D721Med (cell line): Measurements from ENCODE around the gene EPN1.

ENCODE experiments used
- DNase-seq: peaks from one replicate; pipeline ENCODE4 v3.0.0; 2011; ENCODE audit warnings: low spot score; ENCODE audit not compliant: insufficient read length
- FAIRE-seq: peaks from 2 replicates; lab custom pipeline; 2011; peaks lifted over from hg19 to GRCh38; lab: Jason Lieb, UNC
- TF ChIP-seq, protein P1 (sequence below): IDR thresholded peaks from 2 replicates; pipeline ENCODE4 v1.5.1; 2012; ENCODE audit warnings: mild to moderate bottlenecking, control low read depth; ENCODE audit not compliant: insufficient read depth; ENCODE audit errors: missing control alignments

The EPN1 gene

DNA sequence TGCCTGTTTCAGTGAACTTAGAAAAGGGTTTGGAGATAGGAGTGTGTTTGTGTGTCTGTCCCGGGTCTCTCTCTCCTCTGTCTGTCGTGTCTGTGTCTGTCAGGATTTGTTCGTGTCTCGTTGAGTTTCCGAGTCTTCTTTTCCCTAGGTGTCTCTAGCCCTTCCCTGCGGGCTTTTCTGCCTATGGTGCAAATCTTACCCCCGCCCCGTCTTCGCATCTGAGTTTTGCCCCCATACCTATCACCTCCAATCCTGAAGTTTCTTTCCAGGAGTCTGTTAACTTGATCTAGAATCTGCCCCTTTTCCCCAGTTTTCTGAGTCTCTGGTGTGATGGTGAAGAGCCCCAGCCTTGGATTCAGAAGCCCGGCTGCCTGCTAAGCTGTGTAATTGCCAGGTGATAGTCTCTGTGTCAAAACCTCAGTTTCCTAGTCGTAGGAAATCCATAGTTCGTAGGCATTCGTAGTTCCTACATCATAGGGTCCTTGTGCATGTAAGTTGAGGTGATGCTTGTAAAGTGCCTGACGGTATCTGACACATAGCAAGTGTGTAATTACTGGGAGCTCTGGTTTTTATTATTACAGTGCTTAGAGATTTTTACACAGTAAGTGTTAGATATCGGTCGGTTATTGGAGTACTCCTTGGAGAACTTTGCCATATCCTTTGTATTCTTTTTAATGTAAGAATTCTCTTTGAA, 782 bp downstream of the EPN1 start:
- TF ChIP-seq, protein P1, sequence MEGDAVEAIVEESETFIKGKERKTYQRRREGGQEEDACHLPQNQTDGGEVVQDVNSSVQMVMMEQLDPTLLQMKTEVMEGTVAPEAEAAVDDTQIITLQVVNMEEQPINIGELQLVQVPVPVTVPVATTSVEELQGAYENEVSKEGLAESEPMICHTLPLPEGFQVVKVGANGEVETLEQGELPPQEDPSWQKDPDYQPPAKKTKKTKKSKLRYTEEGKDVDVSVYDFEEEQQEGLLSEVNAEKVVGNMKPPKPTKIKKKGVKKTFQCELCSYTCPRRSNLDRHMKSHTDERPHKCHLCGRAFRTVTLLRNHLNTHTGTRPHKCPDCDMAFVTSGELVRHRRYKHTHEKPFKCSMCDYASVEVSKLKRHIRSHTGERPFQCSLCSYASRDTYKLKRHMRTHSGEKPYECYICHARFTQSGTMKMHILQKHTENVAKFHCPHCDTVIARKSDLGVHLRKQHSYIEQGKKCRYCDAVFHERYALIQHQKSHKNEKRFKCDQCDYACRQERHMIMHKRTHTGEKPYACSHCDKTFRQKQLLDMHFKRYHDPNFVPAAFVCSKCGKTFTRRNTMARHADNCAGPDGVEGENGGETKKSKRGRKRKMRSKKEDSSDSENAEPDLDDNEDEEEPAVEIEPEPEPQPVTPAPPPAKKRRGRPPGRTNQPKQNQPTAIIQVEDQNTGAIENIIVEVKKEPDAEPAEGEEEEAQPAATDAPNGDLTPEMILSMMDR = no peak
- DNase-seq (no peak), FAIRE-seq (no peak)

- no peak for FAIRE-seq
- no peak for DNase-seq
- TF ChIP-seq, protein P1 = no peak
Measured at GRCh38 chr19:55676383-55676782, 1.4 kb downstream of the EPN1 start.

- DNase-seq = no peak
- FAIRE-seq = no peak
- TF ChIP-seq, protein P1 = no peak
Measured at GRCh38 chr19:55676889-55677505, 2.0 kb downstream of the EPN1 start.

DNA sequence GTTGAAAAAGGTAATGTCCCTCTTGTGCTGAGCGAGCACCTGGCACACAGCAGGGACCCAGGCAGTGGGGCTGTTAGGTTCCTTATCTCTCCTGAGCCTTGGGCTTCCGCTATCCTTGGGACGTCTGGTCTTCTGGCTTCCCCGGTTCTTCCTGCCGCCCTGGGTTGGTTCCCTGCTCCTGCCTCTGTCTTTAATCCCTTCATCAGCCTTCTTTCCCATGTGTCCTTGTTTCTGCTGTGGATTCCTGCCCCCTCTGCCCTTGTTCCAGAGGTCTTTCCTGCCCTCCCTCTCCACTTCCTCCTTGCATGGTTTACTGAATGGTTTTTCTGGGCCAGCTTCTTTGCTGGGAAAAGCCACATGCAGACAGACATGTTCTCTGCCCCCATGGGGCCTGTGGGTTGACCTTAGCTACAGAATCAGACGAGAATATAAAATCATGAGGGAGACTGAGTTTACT, 2.6 kb downstream of the EPN1 start:
- TF ChIP-seq, protein P1 = no peak
- no peak for DNase-seq

DNA sequence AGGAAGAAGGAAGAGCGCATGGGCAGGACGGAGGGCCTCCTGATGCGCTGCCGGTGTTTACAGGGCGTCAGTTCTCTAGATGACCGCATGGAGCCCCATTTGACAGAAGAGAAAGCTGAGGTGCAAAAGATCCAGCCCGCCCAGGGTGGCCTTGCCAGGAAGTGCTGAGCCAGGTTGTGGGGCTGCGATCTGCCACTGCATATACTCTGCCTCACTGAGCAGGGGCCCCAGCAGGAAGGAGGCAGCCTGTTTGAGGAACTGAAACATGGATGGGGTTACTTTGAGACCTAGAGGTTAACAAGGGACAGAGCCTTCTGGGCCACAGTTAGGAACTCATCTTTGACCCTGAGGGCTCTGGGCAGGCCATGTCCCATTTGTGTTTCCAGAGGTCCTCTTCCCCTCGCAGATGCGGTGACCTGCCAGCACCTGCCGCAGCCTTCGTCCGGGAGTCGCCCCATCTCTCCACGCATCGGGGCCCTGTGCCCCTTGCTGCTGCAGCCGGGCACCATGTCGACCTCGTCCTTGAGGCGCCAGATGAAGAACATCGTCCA, 3.2 kb downstream of the EPN1 start:
- FAIRE-seq (no peak), DNase-seq (no peak)
- TF ChIP-seq, protein P1 = no peak

More for the DNA sequence above, 2.6 kb downstream of the EPN1 start:
- FAIRE-seq = no peak

- TF ChIP-seq, protein P1 = no peak
- DNase-seq (no peak), FAIRE-seq (no peak)
Measured at GRCh38 chr19:55679343-55680257, 4.6 kb downstream of the EPN1 start.
